ENCODE results near the gene NOTO. TPM values are rescaled to one million over a fixed set of nuclear protein-coding genes. Genes with fewer than 3 reads are reported as not detected.
"Not testable (repeated sequence)": the region's sequence is repeated elsewhere in the genome, so short reads cannot be mapped to it uniquely, and the experiment has no call there.

The NOTO gene
- total RNA-seq = not detected
- long read RNA-seq, donor 1 = 0 reads
- long read RNA-seq, donor 2 = 0 reads

- no peak for DNase-seq (ENCODE audit: low spot score)
- intact Hi-C loops (cut with DNase I) = no loop called here
Observed at GRCh38 chr2:73202156-73203054, at the start of gene NOTO. NOTO (plus strand) TSS chr2:73202574; CDS start chr2:73202667, 93 bp downstream.

GRCh38 chr2:73156539-73157124 lies 45.7 kb upstream of the NOTO start:
- intact Hi-C loops (cut with DNase I) = loop anchor here (1.0 to 10.0 kb wide), 3 partner anchors 23 to 262 kb away; no protein-coding TSS in a partner anchor
- DNase-seq (ENCODE audit: low spot score) = peak; percentile 90

GRCh38 chr2:73162856-73163391 lies 39.5 kb upstream of the NOTO start:
- intact Hi-C loops (cut with DNase I) = loop anchor here (5.0 kb wide), 3 partner anchors 81 to 271 kb away; no protein-coding TSS in a partner anchor
- DNase-seq (ENCODE audit: low spot score) = no peak

- intact Hi-C loops (cut with DNase I) = loop anchor here (5.0 kb wide), 3 partner anchors 81 to 271 kb away; no protein-coding TSS in a partner anchor
- DNase-seq (ENCODE audit: low spot score) = peak; percentile 87
Observed at GRCh38 chr2:73163483-73164367, 38.6 kb upstream of the NOTO start.

GRCh38 chr2:73165978-73166377 lies 36.4 kb upstream of the NOTO start:
- DNase-seq (ENCODE audit: low spot score); intact Hi-C loops (cut with DNase I): not testable (repeated sequence)

- intact Hi-C loops (cut with DNase I); DNase-seq (ENCODE audit: low spot score): not testable (repeated sequence)
Observed at GRCh38 chr2:73166813-73167212, 35.6 kb upstream of the NOTO start.

- DNase-seq (ENCODE audit: low spot score); intact Hi-C loops (cut with DNase I): not testable (repeated sequence)
Observed at GRCh38 chr2:73168348-73168747, 34.0 kb upstream of the NOTO start.

GRCh38 chr2:73170341-73170740 lies 32.0 kb upstream of the NOTO start:
- DNase-seq (ENCODE audit: low spot score); intact Hi-C loops (cut with DNase I): not testable (repeated sequence)

- intact Hi-C loops (cut with DNase I) = no loop called here
- no peak for DNase-seq (ENCODE audit: low spot score)
Observed at GRCh38 chr2:73172963-73173362, 29.4 kb upstream of the NOTO start.

GRCh38 chr2:73173781-73174180 lies 28.6 kb upstream of the NOTO start:
- intact Hi-C loops (cut with DNase I) = no loop called here
- DNase-seq (ENCODE audit: low spot score) = no peak

GRCh38 chr2:73174244-73174643 lies 28.1 kb upstream of the NOTO start:
- intact Hi-C loops (cut with DNase I) = no loop called here

GRCh38 chr2:73174941-73175662 lies 27.3 kb upstream of the NOTO start:
- peak; percentile 82 for DNase-seq (ENCODE audit: low spot score)
- intact Hi-C loops (cut with DNase I) = no loop called here

More at GRCh38 chr2:73174244-73174643, 28.1 kb upstream of the NOTO start:
- DNase-seq (ENCODE audit: low spot score) = peak; percentile 67

- DNase-seq (ENCODE audit: low spot score) = peak; percentile 93
- intact Hi-C loops (cut with DNase I) = no loop called here
Observed at GRCh38 chr2:73175663-73176204, 26.6 kb upstream of the NOTO start.

- peak; percentile 85 for DNase-seq (ENCODE audit: low spot score)
Observed at GRCh38 chr2:73176205-73176880, 26.0 kb upstream of the NOTO start.

GRCh38 chr2:73176881-73177644 lies 25.3 kb upstream of the NOTO start:
- DNase-seq (ENCODE audit: low spot score) = peak; percentile 98
- intact Hi-C loops (cut with DNase I) = no loop called here

More at GRCh38 chr2:73176205-73176880, 26.0 kb upstream of the NOTO start:
- intact Hi-C loops (cut with DNase I) = no loop called here

- intact Hi-C loops (cut with DNase I) = no loop called here
- no peak for DNase-seq (ENCODE audit: low spot score)
Observed at GRCh38 chr2:73177645-73178255, 24.6 kb upstream of the NOTO start.

All from posterior vena cava (tissue), 2 donors.